Bronchial epithelial cell (primary cell): ENCODE results near the gene OGFRL1. TPM values are rescaled to one million over a fixed set of nuclear protein-coding genes. Genes with fewer than 3 reads are reported as not detected.

Experiments
- DNase-seq: peaks from one replicate; pipeline ENCODE4 v3.0.0-alpha.2; 2010; ENCODE audit warnings: low read depth
- FAIRE-seq: peaks from 2 replicates; lab custom pipeline; 2011; peaks lifted over from hg19 to GRCh38; lab: Jason Lieb, UNC
- H3K27me3 ChIP-seq: 2 replicates; pipeline ENCODE4 v1.5.1; 2011; ENCODE audit warnings: low read length; ENCODE audit not compliant: control insufficient read depth, insufficient read depth
- H3K36me3 ChIP-seq: 2 replicates; pipeline ENCODE4 v1.5.1; 2011; ENCODE audit warnings: low read length; ENCODE audit not compliant: control insufficient read depth, insufficient read depth
- H3K4me3 ChIP-seq: 2 replicates; pipeline ENCODE4 v1.5.1; 2011; ENCODE audit warnings: mild to moderate bottlenecking, low read depth, low read length, control low read depth
- CTCF ChIP-seq: IDR thresholded peaks from 2 replicates; pipeline ENCODE4 v1.5.1; 2011; ENCODE audit warnings: mild to moderate bottlenecking, moderate library complexity, low read length, control low read depth, inconsistent platforms; ENCODE audit not compliant: insufficient read depth, severe bottlenecking
- total RNA-seq: library from RNA; depleted of rRNA; stranded (reverse); fragments of >200 nt; gene quantifications from 2 replicates; pipeline ENCODE4 v1.2.1, GENCODE V29; 2014

OGFRL1 gene
- total RNA-seq, 1 donor from 2014 or later = 10.0 TPM

GRCh38 chr6:71287926-71288227 is 734 bp upstream of the OGFRL1 start:
- no peak for TF ChIP-seq CTCF
- Histone ChIP-seq H3K36me3 (no peaks in the 10 kb centered on the region), H3K4me3 (peak overlapping the region; percentile 69), H3K27me3 (no peaks in the 10 kb centered on the region)
- FAIRE-seq = no peak
- no peak for DNase-seq

GRCh38 chr6:71289039-71289801 is 609 bp downstream of the OGFRL1 start:
- H3K36me3 ChIP-seq = no peaks in the 10 kb centered on the region
- DNase-seq (peak; percentile 21), FAIRE-seq (no peak)
- no peaks in the 10 kb centered on the region for H3K27me3 ChIP-seq
- peak overlapping the region; percentile 69 for H3K4me3 ChIP-seq
- TF ChIP-seq CTCF = no peak

- FAIRE-seq (no peak), DNase-seq (no peak)
- TF ChIP-seq CTCF = no peak
- peak overlapping the region; percentile 69 for H3K4me3 ChIP-seq
- H3K27me3 ChIP-seq = no peaks in the 10 kb centered on the region
- no peaks in the 10 kb centered on the region for H3K36me3 ChIP-seq
These were observed 1.2 kb downstream of the OGFRL1 start for GRCh38 chr6:71289802-71290175.

- FAIRE-seq = no peak
- no peak overlapping the region for H3K4me3 ChIP-seq
- peaks cover 2% of the 10 kb centered on the region for H3K36me3 ChIP-seq
- no peak for DNase-seq
- H3K27me3 ChIP-seq = no peaks in the 10 kb centered on the region
- no peak for TF ChIP-seq CTCF
These were observed 2.0 kb downstream of the OGFRL1 start for GRCh38 chr6:71290611-71291010.

- Histone ChIP-seq H3K36me3 (peaks cover 9% of the 10 kb centered on the region), H3K27me3 (no peaks in the 10 kb centered on the region), H3K4me3 (no peak overlapping the region)
- no peak for TF ChIP-seq CTCF
- FAIRE-seq (no peak), DNase-seq (peak; percentile 43)
These were observed 3.4 kb downstream of the OGFRL1 start for GRCh38 chr6:71292001-71292400.

- DNase-seq (peak; percentile 46), FAIRE-seq (peak; percentile 52)
- Histone ChIP-seq H3K4me3 (no peak overlapping the region), H3K36me3 (peaks cover 9% of the 10 kb centered on the region), H3K27me3 (no peaks in the 10 kb centered on the region)
- TF ChIP-seq CTCF = no peak
These were observed 5.5 kb downstream of the OGFRL1 start for GRCh38 chr6:71294121-71294523.
